ENCODE measurements around the gene FARP2.
A peak's percentile ranks its signal among the peaks of the same experiment; 100 is the strongest.
"Not testable (repeated sequence)": the region's sequence is repeated elsewhere in the genome, so short reads cannot be mapped to it uniquely, and the experiment has no call there.

Gene FARP2

GRCh38 chr2:241430178-241430577 is 74.1 kb downstream of the FARP2 start:
- Mint-ChIP-seq H3K27ac (no peak overlapping the region), H3K27me3 (no peaks in the 10 kb centered on the region), H3K4me3 (no peak overlapping the region), H3K9me3 (no peaks in the 10 kb centered on the region), H3K36me3 (ENCODE audit: low read depth) (peaks cover 48% of the 10 kb centered on the region), H3K4me1 (no peaks in the 10 kb centered on the region)
- DNase-seq (no peak), ATAC-seq (no peak)

DNA sequence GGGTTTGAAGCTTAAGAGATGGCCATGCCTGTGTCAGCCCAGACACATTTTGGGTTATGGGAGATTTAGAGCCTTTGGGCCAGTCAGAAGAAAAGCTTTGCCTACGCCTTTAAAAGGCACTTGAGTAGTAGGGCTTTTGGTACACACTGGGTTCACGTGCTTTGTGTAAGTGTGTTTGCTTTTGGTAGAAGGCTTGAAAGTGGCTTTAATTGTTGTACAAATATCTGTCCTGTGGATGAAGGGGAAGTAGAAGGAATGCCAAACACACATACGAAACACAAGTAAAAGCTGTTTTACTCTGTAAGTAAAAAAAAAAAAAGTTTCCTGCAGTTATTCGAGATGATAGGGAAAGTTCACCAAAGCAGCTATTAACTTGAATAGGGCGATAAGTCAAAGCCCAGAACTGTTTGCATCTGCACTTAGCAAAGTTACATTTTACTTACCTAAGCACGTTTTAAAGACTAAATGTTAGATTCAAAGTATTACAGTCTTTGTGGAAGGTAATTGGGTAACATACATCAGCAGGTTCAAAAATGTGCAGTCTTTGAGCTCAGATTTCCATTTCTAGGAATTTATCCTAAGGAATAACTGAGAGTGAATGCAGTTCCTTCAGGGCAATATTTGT is 76.9 kb downstream of the FARP2 start:
- DNase-seq: no peak
- H3K27me3 Mint-ChIP-seq: no peaks in the 10 kb centered on the region
- no peak overlapping the region for H3K4me3 Mint-ChIP-seq
- no peak overlapping the region for H3K27ac Mint-ChIP-seq
- peaks cover 56% of the 10 kb centered on the region for H3K36me3 Mint-ChIP-seq (ENCODE audit: low read depth)
- no peaks in the 10 kb centered on the region for H3K9me3 Mint-ChIP-seq
- H3K4me1 Mint-ChIP-seq: no peaks in the 10 kb centered on the region
- ATAC-seq: no peak

DNA sequence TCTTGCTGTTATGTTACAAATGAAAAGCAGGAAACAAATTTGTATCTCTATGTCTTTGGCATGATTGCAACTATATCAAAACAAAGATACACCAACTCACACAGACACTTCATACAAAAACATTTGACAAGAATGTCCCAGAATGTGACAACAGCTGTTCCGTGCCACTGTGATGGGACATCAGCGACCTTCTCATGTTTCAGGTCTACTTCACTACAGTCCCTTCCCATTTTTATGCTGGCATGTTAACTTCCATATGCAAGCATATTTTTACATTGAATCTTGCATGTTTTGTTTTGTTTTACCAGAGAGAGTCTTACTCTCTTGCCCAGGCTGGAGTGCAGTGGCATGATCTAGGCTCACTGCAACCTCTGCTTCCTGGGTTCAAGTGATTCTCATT is 81.1 kb downstream of the FARP2 start:
- Mint-ChIP-seq H3K27ac (no peak overlapping the region), H3K4me3 (no peak overlapping the region), H3K9me3 (no peaks in the 10 kb centered on the region), H3K36me3 (ENCODE audit: low read depth) (peaks cover 60% of the 10 kb centered on the region), H3K4me1 (no peaks in the 10 kb centered on the region), H3K27me3 (peaks cover 10% of the 10 kb centered on the region)
- DNase-seq (no peak), ATAC-seq (no peak)

GRCh38 chr2:241441492-241441891 is 85.4 kb downstream of the FARP2 start:
- Mint-ChIP-seq H3K9me3 (no peaks in the 10 kb centered on the region), H3K36me3 (ENCODE audit: low read depth) (peaks cover 74% of the 10 kb centered on the region)

DNA sequence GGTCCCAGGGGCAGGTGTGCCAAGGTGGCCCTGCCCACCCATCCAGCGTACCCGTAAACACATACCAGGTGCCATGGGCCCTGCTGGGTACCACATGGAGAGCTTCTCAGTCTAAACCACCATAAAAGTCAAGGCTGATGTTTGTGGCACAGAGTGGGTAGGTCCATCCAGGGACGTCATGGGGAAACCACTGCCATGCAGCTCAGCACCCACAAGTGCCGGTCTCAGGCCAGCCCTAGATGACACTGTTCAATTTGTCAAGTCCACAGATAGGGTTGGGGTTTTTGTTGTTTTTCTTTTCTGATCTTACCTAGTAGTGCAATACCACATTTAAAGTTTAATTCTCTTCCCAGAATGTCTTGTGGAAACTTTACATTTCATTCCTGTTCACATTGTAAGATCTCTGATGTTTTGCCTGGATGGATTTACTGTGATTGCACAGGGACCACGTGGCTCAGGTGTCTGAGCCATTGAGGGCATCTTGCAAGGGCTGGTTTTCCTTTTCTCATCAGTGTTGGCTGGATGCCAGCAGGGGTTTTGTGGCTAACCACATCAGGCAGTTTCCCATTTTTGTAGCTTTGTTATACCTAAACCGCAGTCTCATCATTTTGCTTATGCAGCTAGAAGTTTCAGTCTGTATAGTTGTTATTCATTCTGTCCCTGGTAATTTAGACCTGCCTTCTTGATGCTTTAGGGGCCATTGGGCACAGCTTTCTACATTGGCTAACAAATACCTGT is 87.6 kb downstream of the FARP2 start:
- peaks cover 67% of the 10 kb centered on the region for H3K36me3 Mint-ChIP-seq (ENCODE audit: low read depth)
- peak; percentile 88 for ATAC-seq
- peak; percentile 95 for DNase-seq
- no peaks in the 10 kb centered on the region for H3K9me3 Mint-ChIP-seq
- H3K27me3 Mint-ChIP-seq: peaks cover 57% of the 10 kb centered on the region
- H3K27ac Mint-ChIP-seq: peak overlapping the region; percentile 86
- H3K4me3 Mint-ChIP-seq: peak overlapping the region; percentile 55
- peaks cover 32% of the 10 kb centered on the region for H3K4me1 Mint-ChIP-seq

More at GRCh38 chr2:241441492-241441891, 85.4 kb downstream of the FARP2 start:
- H3K27me3 Mint-ChIP-seq: peaks cover 44% of the 10 kb centered on the region
- no peak for ATAC-seq
- peaks cover 32% of the 10 kb centered on the region for H3K4me1 Mint-ChIP-seq
- DNase-seq: no peak
- no peak overlapping the region for H3K4me3 Mint-ChIP-seq
- no peak overlapping the region for H3K27ac Mint-ChIP-seq

DNA sequence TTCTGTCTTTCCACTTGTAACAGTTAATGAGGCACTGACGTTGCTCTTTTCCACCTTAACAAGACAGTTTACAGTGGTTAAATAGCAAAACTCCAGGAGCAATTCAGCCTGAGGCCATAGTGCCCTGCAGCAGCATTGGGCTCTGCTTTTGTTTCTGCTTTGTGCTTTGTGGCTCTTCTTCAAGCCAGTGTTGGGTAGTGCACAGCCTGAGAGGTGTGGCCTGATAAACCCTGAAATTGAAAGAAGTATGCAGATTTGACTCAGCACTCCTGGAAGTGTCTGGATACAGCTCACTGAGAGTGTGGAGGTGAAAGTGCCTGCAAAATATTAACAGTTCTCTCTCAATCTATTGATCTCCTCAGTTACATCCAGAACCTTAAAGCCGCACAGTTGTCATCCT is 89.3 kb downstream of the FARP2 start:
- Mint-ChIP-seq H3K4me1 (peaks cover 32% of the 10 kb centered on the region), H3K36me3 (ENCODE audit: low read depth) (peaks cover 61% of the 10 kb centered on the region), H3K4me3 (no peak overlapping the region), H3K27ac (no peak overlapping the region), H3K9me3 (no peaks in the 10 kb centered on the region), H3K27me3 (peaks cover 62% of the 10 kb centered on the region)
- no peak for ATAC-seq
- DNase-seq: no peak

GRCh38 chr2:241450092-241450491 is 94.0 kb downstream of the FARP2 start:
- not testable (repeated sequence) for H3K4me1 Mint-ChIP-seq, ATAC-seq, H3K9me3 Mint-ChIP-seq, H3K4me3 Mint-ChIP-seq, DNase-seq, H3K27ac Mint-ChIP-seq
- Mint-ChIP-seq H3K27me3 (peaks cover 36% of the 10 kb centered on the region), H3K36me3 (ENCODE audit: low read depth) (peaks cover 24% of the 10 kb centered on the region)

DNA sequence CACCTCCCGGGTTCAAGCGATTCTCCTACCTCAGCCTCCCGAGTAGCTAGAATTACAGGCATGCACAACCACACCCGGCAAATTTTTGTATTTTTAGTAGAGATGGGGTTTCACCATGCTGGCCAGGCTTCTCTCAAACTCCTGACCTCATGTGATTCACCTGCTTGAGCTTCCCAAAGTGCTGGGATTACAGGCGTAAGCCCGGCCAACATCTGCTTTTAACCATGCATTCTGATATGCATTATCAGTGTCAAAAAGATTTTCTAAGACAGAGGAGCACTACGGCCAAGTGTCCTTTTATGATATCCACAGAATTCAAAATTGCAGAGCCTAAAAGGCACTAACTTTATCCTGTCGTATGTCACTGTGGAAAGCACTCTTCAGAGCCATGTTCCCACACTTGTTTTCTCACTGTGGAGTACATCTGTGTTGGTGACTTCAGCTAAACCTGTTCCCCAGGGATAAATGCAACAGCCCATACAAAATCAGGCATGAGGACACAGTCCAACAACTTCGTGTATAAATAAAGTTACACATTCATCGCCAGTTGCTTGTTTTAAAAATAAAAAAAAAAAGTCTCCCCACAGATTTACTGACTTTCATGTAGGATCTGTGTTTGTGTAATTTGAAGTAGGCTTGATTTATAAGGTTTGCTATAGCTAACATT is 95.9 kb downstream of the FARP2 start:
- Mint-ChIP-seq H3K27me3 (peaks cover 19% of the 10 kb centered on the region), H3K9me3 (no peaks in the 10 kb centered on the region), H3K36me3 (ENCODE audit: low read depth) (peaks cover 12% of the 10 kb centered on the region), H3K4me1 (no peaks in the 10 kb centered on the region), H3K4me3 (no peak overlapping the region), H3K27ac (no peak overlapping the region)
- DNase-seq (no peak), ATAC-seq (no peak)

- ATAC-seq; DNase-seq; H3K27ac Mint-ChIP-seq; H3K4me1 Mint-ChIP-seq; H3K4me3 Mint-ChIP-seq; H3K27me3 Mint-ChIP-seq; H3K9me3 Mint-ChIP-seq; H3K36me3 Mint-ChIP-seq (ENCODE audit: low read depth): not testable (repeated sequence)
These were observed 97.8 kb downstream of the FARP2 start for GRCh38 chr2:241453919-241454318.

- Mint-ChIP-seq H3K4me1 (no peaks in the 10 kb centered on the region), H3K27ac (no peak overlapping the region), H3K36me3 (ENCODE audit: low read depth) (peaks cover 1% of the 10 kb centered on the region), H3K27me3 (peaks cover 3% of the 10 kb centered on the region), H3K9me3 (no peaks in the 10 kb centered on the region), H3K4me3 (no peak overlapping the region)
- DNase-seq: no peak
- no peak for ATAC-seq
These were observed 98.9 kb downstream of the FARP2 start for GRCh38 chr2:241454837-241455485.

DNA sequence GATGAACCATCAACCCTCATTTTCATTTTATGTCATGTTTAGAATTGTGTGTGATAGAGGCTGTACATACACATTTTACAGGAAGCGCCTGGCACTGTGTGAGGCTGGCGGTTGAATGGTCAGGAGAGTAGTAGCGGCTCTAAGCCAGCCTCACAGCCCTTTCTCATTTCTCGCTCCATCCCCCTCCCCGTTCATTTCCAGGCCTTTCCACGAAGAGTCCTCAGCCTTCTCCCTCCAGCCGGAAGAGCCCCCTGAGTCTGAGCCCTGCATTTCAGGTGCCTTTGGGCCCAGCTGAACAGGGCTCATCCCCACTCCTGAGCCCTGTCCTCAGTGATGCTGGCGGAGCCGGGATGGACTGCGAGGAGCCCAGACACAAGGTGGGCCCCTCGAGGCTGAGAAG is 100.5 kb downstream of the FARP2 start:
- Mint-ChIP-seq H3K27me3 (peaks cover 3% of the 10 kb centered on the region), H3K27ac (no peak overlapping the region)

DNA sequence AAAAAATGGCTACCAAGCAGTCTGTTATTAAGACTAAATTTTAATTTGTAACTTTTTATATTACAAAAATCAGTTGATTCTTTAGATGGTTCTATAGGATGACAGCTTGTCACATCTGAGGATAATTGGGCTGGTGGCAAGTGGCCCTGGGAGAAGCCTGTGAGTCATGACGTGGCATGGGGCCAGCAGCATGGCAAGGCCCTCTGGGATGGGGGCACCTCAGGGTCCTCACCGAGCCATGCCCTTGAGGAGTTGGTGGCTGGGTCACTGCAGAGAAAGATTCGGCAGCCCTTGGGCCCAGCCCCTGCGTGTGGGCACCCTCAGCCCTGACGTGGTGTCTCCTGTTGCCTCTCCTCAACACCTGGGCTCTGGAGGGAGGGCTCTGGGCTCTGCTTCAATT is 102.6 kb downstream of the FARP2 start:
- Mint-ChIP-seq H3K36me3 (ENCODE audit: low read depth) (no peaks in the 10 kb centered on the region), H3K4me3 (no peak overlapping the region), H3K27ac (no peak overlapping the region), H3K9me3 (no peaks in the 10 kb centered on the region), H3K4me1 (no peaks in the 10 kb centered on the region), H3K27me3 (no peaks in the 10 kb centered on the region)
- ATAC-seq (no peak), DNase-seq (no peak)

More for the DNA sequence above, 100.5 kb downstream of the FARP2 start:
- H3K9me3 Mint-ChIP-seq: no peaks in the 10 kb centered on the region
- DNase-seq: no peak
- H3K4me3 Mint-ChIP-seq: no peak overlapping the region
- H3K36me3 Mint-ChIP-seq (ENCODE audit: low read depth): no peaks in the 10 kb centered on the region
- no peaks in the 10 kb centered on the region for H3K4me1 Mint-ChIP-seq
- no peak for ATAC-seq

GRCh38 chr2:241459520-241459919 is 103.4 kb downstream of the FARP2 start:
- H3K27me3 Mint-ChIP-seq: no peaks in the 10 kb centered on the region
- ATAC-seq: no peak
- no peaks in the 10 kb centered on the region for H3K9me3 Mint-ChIP-seq
- no peaks in the 10 kb centered on the region for H3K36me3 Mint-ChIP-seq (ENCODE audit: low read depth)
- H3K4me3 Mint-ChIP-seq: no peak overlapping the region
- DNase-seq: no peak
- H3K4me1 Mint-ChIP-seq: no peaks in the 10 kb centered on the region
- H3K27ac Mint-ChIP-seq: no peak overlapping the region

- DNase-seq (no peak), ATAC-seq (no peak)
- Mint-ChIP-seq H3K9me3 (no peaks in the 10 kb centered on the region), H3K4me3 (no peak overlapping the region), H3K27me3 (no peaks in the 10 kb centered on the region), H3K27ac (no peak overlapping the region), H3K4me1 (no peaks in the 10 kb centered on the region), H3K36me3 (ENCODE audit: low read depth) (no peaks in the 10 kb centered on the region)
These were observed 104.5 kb downstream of the FARP2 start for GRCh38 chr2:241460631-241461030.
